Fibroblast of mammary gland (primary cell): ENCODE data around the gene OR6S1.

Experiments
- DNase-seq: peaks from one replicate; pipeline ENCODE4 v3.0.0-alpha.2; 2010; ENCODE audit warnings: low read depth
- H3K4me3 ChIP-seq: 2 replicates; pipeline ENCODE4 v1.5.1; 2011; ENCODE audit warnings: low read depth, mild to moderate bottlenecking, low read length, moderate library complexity; ENCODE audit not compliant: control insufficient read depth
- TF ChIP-seq, protein P1 (sequence below): conservative IDR thresholded peaks from 2 replicates; pipeline ENCODE4 v1.5.1; 2011; ENCODE audit warnings: low read depth, low read length, inconsistent platforms; ENCODE audit not compliant: control insufficient read depth, insufficient read depth

The OR6S1 gene

DNA sequence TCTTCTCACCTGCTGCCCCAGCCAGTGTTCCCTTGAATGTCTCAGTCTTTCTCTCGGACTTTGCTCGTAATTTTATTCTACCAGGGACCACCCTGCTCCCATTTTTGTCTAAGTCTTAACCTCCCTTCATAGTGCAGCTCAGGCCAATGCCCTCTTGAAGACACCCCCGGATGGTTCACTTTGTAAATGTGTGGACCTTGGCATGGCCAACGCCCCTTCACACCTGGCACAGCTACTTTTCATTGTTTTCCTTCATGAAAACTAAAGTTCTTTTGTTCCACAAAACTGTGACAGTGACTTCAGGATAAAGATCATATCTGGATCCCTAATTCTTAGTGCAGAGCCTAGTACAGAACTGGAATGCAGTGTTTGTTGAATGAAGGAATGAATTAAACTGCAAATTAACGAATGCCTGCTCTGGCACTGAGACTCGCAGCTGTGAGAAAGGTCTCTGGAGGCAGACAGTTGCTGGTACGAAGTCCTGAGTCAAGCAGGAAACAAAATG lies 39.4 kb upstream of the OR6S1 start:
- TF ChIP-seq, protein P1, sequence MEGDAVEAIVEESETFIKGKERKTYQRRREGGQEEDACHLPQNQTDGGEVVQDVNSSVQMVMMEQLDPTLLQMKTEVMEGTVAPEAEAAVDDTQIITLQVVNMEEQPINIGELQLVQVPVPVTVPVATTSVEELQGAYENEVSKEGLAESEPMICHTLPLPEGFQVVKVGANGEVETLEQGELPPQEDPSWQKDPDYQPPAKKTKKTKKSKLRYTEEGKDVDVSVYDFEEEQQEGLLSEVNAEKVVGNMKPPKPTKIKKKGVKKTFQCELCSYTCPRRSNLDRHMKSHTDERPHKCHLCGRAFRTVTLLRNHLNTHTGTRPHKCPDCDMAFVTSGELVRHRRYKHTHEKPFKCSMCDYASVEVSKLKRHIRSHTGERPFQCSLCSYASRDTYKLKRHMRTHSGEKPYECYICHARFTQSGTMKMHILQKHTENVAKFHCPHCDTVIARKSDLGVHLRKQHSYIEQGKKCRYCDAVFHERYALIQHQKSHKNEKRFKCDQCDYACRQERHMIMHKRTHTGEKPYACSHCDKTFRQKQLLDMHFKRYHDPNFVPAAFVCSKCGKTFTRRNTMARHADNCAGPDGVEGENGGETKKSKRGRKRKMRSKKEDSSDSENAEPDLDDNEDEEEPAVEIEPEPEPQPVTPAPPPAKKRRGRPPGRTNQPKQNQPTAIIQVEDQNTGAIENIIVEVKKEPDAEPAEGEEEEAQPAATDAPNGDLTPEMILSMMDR = no peak
- peak overlapping the region; percentile 66 for H3K4me3 ChIP-seq
- no peak for DNase-seq

DNA sequence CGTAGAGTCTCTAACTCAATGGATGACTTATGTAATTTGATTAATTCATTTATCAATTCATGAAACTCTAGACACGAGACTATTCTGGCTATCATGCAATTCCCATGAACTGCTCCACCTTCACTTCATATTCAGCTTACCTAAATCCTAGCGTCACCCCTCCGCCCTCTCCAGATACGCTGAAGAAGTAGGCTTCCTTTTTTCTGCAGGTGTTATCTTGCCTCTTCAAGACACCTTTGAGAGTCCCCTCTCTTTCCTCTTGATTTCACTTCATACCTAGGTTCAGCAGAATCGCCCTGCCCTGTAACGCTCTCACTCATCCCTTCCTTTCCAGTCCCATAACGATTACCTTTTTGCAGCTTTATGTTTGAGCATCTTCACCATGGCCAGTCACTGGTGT lies 38.9 kb upstream of the OR6S1 start:
- DNase-seq = no peak
- TF ChIP-seq, protein P1 = no peak
- peak overlapping the region; percentile 66 for H3K4me3 ChIP-seq

DNA sequence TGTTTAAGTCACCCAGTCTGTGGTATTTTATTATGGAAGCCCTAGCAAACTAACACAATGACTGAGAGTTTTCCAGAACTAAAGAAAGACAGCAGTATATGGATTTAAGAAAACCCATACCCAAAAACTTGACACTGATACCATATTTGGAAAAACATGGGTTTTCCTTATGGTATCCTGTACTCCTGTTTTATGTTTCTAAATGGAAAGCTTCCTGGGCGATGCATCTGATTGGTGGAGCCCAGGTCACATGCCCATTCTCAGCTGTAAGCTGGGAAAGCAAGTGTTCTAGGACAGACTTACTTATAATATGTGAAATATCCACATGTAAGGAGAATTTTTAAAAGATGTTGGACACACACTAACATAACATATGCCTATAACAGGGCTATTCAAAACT lies 38.4 kb upstream of the OR6S1 start:
- peak; percentile 66 for DNase-seq
- TF ChIP-seq, protein P1 = no peak
- H3K4me3 ChIP-seq = no peak overlapping the region

DNA sequence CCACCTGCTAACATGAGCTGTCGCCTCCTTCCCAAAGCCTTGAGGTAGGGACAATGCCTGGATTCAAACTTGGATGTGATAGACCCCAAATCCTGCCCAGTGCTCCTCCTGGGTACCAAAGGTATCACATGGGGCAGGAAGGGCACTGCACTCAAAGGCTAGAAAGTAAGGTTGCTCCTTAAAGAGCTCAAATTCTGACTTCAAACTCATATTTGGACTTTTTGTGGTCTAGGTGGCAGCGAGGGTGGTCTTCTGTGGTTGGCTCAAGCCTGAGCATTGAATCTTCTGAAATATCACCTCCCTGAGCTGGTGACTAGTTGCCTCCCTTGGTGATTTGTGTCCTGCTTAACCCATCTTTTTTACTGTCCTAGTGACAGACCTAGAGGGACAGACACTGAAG lies 34.6 kb upstream of the OR6S1 start:
- no peak overlapping the region for H3K4me3 ChIP-seq
- no peak for DNase-seq
- TF ChIP-seq, protein P1 = no peak

GRCh38 chr14:20675669-20676068 lies 34.2 kb upstream of the OR6S1 start:
- no peak overlapping the region for H3K4me3 ChIP-seq
- TF ChIP-seq, protein P1 = no peak
- no peak for DNase-seq

DNA sequence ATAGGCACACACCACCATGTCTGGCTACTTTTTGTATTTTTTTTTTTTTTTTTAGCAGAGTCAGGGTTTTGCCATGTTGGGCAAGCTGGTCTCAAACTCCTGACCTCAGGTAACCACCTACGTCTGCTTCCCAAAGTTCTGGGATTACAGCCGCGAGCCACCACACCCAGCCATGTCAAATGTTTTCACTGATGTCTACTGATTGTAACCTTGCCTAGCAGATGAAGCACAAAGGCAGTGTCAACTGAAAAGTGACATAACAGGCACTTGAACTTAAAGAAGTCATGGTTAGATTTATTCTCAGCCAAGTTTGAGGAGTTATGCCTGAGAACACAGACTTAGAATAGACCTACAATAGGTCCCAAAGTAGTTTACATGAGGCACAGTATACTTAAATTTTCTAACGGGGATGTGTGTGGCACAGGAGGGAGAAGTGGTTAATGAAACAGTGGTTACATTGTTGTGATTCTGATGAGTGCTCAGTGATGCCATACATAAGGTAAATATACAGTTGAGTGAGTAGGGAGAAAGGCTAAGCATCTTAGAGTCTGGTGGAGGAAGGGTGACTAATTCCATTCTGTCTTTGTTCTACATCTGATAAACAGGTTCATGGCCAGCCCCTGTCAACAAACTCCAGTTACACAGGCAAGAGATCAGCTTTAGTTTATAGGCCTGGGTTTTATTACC lies 30.2 kb upstream of the OR6S1 start:
- no peak for DNase-seq
- TF ChIP-seq, protein P1 = no peak
- H3K4me3 ChIP-seq = no peak overlapping the region
